HK-2 (cell line): ENCODE results near the gene NPHS2.

Source experiments
- DNase-seq: peaks from one replicate; pipeline ENCODE4 v3.0.0-alpha.2; 2018; ENCODE audit not compliant: unreplicated experiment

NPHS2 gene

DNA sequence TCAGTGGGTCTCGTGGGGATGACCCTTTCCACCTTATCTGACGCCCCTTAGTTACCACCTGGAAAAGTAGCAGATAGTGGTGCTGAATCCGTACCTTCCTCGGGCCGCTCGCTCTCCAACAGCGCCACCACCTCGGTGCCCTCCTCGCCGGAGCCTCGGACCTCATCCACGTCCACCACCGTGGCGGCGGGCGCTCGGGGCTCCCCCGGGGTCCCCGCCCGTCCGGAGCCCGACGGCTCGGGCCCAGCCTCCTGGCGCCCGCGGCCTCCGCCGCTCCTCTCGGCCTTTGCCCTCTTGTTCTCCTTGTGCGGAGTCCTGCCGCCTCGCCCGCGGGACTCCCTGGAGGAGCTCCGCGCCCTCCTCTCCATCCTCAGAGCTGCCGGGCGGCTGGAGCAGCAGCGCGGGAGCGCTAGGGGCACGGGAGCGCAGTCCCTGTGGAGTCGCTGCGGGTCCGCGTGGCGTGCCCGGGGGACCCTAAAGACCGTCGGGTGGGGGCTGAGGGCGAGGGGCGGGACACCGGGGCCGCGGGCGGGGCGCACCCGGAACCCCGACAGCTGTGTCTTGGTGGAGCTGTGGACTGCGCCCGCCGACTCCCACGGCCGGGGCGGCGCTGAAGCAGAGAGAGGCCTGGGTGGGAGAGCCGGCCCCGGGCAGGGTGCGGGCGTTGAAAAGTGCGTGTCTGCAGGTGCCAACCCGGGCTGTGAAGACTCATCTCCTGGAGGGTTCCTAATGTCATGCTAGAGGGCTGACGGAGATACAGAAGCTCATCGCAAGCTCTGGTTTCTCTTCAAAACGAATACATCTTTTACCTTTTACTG lies at the start of gene NPHS2:
Gene NPHS2 (minus strand): TSS at position 452 of the 818 bp plus-strand sequence. CDS start 84 bp downstream, at position 368.
- DNase-seq = no peak

- DNase-seq = no peak
These were observed 36.6 kb upstream of the NPHS2 start for GRCh38 chr1:179612361-179612760.

- no peak for DNase-seq
These were observed 25.3 kb upstream of the NPHS2 start for GRCh38 chr1:179601093-179601492.

- no peak for DNase-seq
These were observed 24.0 kb upstream of the NPHS2 start for GRCh38 chr1:179599623-179600249.

DNA sequence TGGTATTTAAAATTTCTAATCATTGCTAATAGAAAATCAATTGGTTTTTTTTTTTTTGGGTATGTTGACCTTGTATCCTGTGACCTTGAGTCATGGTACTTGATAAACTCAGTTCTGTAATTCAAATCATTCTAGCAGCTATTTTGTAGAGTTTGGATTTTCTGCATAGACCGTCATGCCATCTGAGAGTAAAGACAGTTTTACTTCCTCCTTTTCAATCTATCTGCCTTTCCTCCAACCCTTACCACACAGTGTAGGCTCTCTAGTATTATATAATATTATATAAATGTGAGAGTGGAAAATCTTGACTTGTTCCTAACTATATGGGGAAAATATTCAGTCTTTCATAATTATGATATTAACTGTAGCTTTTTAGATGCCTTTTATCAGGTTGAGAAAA lies 22.9 kb upstream of the NPHS2 start:
- no peak for DNase-seq

- DNase-seq = no peak
These were observed 16.1 kb upstream of the NPHS2 start, which contains the start of gene TDRD5 for GRCh38 chr1:179591592-179592580. Gene TDRD5 (plus strand): TSS chr1:179591832. CDS start chr1:179592616, 784 bp downstream.

DNA sequence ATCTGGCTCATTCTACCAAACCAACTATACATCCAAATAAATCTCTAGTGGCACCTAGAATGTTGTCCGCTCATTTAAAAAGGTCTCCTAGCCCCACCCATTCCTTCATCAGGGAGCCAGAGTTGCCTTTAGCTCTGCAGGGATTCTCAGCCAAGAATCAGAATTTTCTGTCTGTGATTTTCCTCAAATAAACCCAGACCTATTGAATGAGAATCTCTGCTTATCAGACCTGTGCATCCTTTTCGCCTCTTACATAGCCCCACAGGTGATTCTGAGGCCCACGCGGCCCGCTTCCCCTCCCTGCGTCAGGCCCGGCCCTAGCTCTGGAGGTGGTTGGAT lies 15.5 kb upstream of the NPHS2 start:
- DNase-seq = no peak

- DNase-seq = no peak
These were observed 14.9 kb upstream of the NPHS2 start for GRCh38 chr1:179590671-179591070.

DNA sequence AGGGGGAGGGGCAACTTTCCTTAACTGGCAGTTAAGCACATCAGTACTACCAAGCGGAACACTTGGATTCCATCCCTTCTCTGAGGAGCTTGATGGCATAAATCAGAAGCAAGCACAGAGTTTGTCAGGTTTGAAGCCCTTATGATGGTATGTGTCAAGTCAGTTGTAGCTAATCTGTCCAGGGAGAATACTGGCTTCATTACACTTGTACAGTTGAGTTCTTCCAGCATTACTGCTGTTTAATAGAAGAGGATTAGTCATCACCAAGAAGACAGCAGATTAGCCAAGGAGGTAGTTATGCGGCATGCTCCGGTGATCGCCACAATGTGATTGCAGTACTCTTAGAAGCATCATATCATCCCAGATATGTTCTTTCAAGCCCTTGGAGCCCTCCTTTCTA lies 13.8 kb upstream of the NPHS2 start:
- no peak for DNase-seq

GRCh38 chr1:179588425-179589024 lies 12.8 kb upstream of the NPHS2 start:
- no peak for DNase-seq

GRCh38 chr1:179587336-179587735 lies 11.6 kb upstream of the NPHS2 start:
- no peak for DNase-seq

GRCh38 chr1:179586107-179586823 lies 10.5 kb upstream of the NPHS2 start:
- peak; percentile 57 for DNase-seq

- DNase-seq = no peak
These were observed 8.1 kb upstream of the NPHS2 start for GRCh38 chr1:179583771-179584320.

DNA sequence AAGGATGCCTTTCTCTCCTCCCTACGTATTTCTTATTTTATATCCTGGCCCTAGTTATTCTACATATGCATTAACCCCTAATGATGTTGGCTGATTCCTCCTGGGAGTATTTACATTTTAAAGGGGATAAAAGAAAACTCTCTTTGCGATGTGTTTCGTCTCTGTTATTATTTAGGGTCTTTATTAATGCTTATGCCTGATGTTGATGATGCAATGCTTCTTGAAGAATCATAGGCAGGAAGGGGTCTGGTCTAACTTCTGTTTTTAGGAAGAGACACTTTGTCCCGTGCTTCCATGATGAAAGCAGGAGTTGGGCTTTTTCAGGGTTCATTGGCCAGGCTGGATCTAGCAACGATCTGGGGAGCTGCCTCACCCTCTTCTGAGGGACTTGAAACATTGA lies 761 bp upstream of the NPHS2 start:
- no peak for DNase-seq

GRCh38 chr1:179558078-179558477 lies 17.7 kb downstream of the NPHS2 start:
- no peak for DNase-seq

- no peak for DNase-seq
These were observed 21.3 kb downstream of the NPHS2 start for GRCh38 chr1:179554427-179554826.

- no peak for DNase-seq
These were observed 24.7 kb downstream of the NPHS2 start for GRCh38 chr1:179550746-179551682.

GRCh38 chr1:179549368-179549700 lies 26.4 kb downstream of the NPHS2 start:
- DNase-seq = no peak

- no peak for DNase-seq
These were observed 26.9 kb downstream of the NPHS2 start for GRCh38 chr1:179548666-179549367.
